HepG2 (cell line): ENCODE results near the gene CDK3. TPM values are rescaled to one million over a fixed set of nuclear protein-coding genes. Genes with fewer than 3 reads are reported as not detected.

Source experiments
- ADNP ChIP-seq: sonication (generic); formaldehyde crosslinking; IDR thresholded peaks from 2 replicates; pipeline ENCODE4 v1.4.0; 2020; ENCODE audit warnings: missing genetic modification reagents
- DPF2 ChIP-seq: sonication (generic); formaldehyde crosslinking; IDR thresholded peaks from 2 replicates; pipeline ENCODE4 v1.4.0; 2020; ENCODE audit warnings: mild to moderate bottlenecking, low read depth, missing genetic modification reagents, borderline replicate concordance
- DRAP1 ChIP-seq: IDR thresholded peaks from 2 replicates; pipeline ENCODE4 v1.6.1; 2016; ENCODE audit warnings: missing genetic modification reagents, missing compliant biosample characterization
- GLI4 ChIP-seq: sonication (generic); formaldehyde crosslinking; IDR thresholded peaks from 2 replicates; pipeline ENCODE4 v1.5.1; 2020; ENCODE audit warnings: missing genetic modification reagents, mild to moderate bottlenecking, moderate library complexity, borderline replicate concordance
- HES4 ChIP-seq: sonication (generic); formaldehyde crosslinking; IDR thresholded peaks from 2 replicates; pipeline ENCODE4 v1.9.0; 2021; ENCODE audit warnings: mild to moderate bottlenecking, missing genetic modification reagents, borderline replicate concordance
- KDM2A ChIP-seq: sonication (generic); formaldehyde crosslinking; IDR thresholded peaks from 2 replicates; pipeline ENCODE4 v1.4.0; 2020; ENCODE audit warnings: low read depth, missing genetic modification reagents, borderline replicate concordance
- MAFK ChIP-seq, 2 experiments: IDR thresholded peaks in 1 of 2; conservative IDR thresholded peaks in 1 of 2; 2 replicates each; pipeline ENCODE4 v1.6.1; 2011; ENCODE audit warnings: improper control_type of control experiment in 2 of 2, low read length in 2 of 2
- MAZ ChIP-seq, 2 experiments: sonication (generic) in 1 of 2; formaldehyde crosslinking in 1 of 2; IDR thresholded peaks; 2 replicates each; pipeline versions ENCODE4 v1.5.0 to v1.6.1; 2012 to 2020; ENCODE audit warnings: low read depth in 2 of 2, mild to moderate bottlenecking in 2 of 2, borderline replicate concordance in 1 of 2, improper control_type of control experiment in 1 of 2, low read length in 1 of 2, missing genetic modification reagents in 1 of 2, moderate library complexity in 1 of 2
- NFKBIZ ChIP-seq: IDR thresholded peaks from 2 replicates; pipeline ENCODE4 v1.6.1; 2018; ENCODE audit warnings: missing genetic modification reagents, missing compliant biosample characterization
- SMARCE1 ChIP-seq: fragments of 450-650 bp; IDR thresholded peaks from 2 replicates; pipeline ENCODE4 v1.6.1; 2017; ENCODE audit warnings: borderline replicate concordance
- ZSCAN12 ChIP-seq: sonication (generic); formaldehyde crosslinking; IDR thresholded peaks from 2 replicates; pipeline ENCODE4 v1.9.0; 2021; ENCODE audit warnings: mild to moderate bottlenecking, missing genetic modification reagents
- polyA plus RNA-seq, 8 experiments: library from polyadenylated mRNA; depleted of rRNA in 3 of 8; stranded (reverse) in 7 of 8; unstranded in 1 of 8; fragments of >200 nt; fragmentation: Illumina TruSeq in 4 of 8; extraction: Trizol in 4 of 8; gene quantifications; 2 replicates each; pipeline versions ENCODE4 v1.2.1 to v1.2.3, GENCODE V29; 2011 to 2016; ENCODE audit warnings: low read depth in 4 of 8, missing spikeins in 1 of 8, mixed read lengths in 1 of 8; ENCODE audit not compliant: insufficient read depth in 1 of 8
- total RNA-seq, 5 experiments: library from RNA; depleted of rRNA; stranded (reverse); fragments of >200 nt; fragmentation: Illumina TruSeq; extraction: Trizol; gene quantifications; 2 replicates each; pipeline ENCODE4 v1.2.3, GENCODE V29; 2016; ENCODE audit warnings: low read depth in 1 of 5
- TF ChIP-seq, protein P1 (sequence below): sonication (generic); formaldehyde crosslinking; IDR thresholded peaks from 2 replicates; pipeline ENCODE4 v1.8.1; 2023; ENCODE audit warnings: mild to moderate bottlenecking, missing genetic modification reagents, borderline replicate concordance
- TF ChIP-seq, protein P2 (sequence below): sonication (generic); formaldehyde crosslinking; IDR thresholded peaks from 2 replicates; pipeline ENCODE4 v1.4.0; 2020; ENCODE audit warnings: mild to moderate bottlenecking, missing genetic modification reagents
- TF ChIP-seq, protein P3 (sequence below): IDR thresholded peaks from 2 replicates; pipeline ENCODE4 v1.6.1; 2016; ENCODE audit warnings: low read depth, borderline replicate concordance
- TF ChIP-seq, protein P4 (sequence below): sonication (generic); formaldehyde crosslinking; IDR thresholded peaks from 2 replicates; pipeline ENCODE4 v1.5.0; 2020; ENCODE audit warnings: mild to moderate bottlenecking, missing genetic modification reagents
- TF ChIP-seq, protein P5 (sequence below): sonication (generic); formaldehyde crosslinking; conservative IDR thresholded peaks from 2 replicates; pipeline ENCODE4 v1.4.0; 2020; ENCODE audit warnings: missing genetic modification reagents

The CDK3 gene
- total and polyA plus RNA-seq, 2 of the 13 experiments (the other 11 are each of a cell fraction or from before 2014, with no cell fraction given): 5.8 to 11.4 TPM

DNA sequence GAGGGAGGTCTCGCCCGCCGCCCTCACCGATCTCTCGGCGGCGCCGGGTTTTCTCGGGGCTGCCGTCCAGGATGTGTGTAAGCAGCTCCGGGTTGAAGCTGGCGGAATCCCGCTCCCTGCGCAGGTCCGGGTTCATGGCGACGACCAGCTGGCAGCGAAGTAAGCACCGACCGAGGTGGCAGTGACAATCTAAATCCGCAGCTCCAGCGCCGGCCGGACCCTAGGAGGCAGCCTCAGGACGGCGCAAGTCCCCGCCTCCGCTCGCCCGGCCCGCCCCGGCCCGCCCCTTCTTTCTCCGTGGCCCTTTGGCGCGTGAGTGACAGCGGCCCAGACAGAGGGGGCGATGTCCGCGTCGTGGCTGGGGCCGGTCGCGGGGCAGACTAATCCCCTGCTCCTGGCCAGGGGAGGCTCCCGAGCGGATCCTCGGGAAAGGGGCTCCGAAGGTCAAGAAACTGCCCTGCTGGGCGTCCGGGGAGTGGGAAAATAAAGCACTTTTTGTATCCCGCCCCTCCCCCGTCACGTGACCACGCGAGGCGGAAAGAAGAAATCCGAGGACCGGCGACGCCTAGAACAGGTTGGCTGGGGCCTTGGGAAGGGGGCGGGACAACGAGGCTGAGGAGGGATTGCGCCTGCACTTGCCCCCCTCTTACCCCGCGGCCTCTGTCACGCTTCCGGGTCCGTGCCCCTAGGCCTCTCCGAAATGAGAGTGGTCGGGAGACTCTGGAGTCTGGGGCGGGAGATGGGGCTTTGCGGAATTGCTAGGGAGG is 21.5 kb upstream of the CDK3 start, which contains the start of the genes ACOX1 and TEN1 (continued):
- TF ChIP-seq DRAP1 (CRISPR knock-in tag) (peak; percentile 91), HES4 (CRISPR knock-in tag) (peak; percentile 77), ADNP (no peak), ZSCAN12 (peak; percentile 96), DPF2 (CRISPR knock-in tag) (no peak), GLI4 (no peak), SMARCE1 (no peak), NFKBIZ (CRISPR knock-in tag) (peak; percentile 31; the same call in 1 of the 2 replicates), KDM2A (CRISPR knock-in tag) (peak; percentile 77; the same call in 1 of the 2 replicates), MAZ (IDR thresholded peaks at IDR 0.05; ENCODE audit: borderline replicate concordance, low read depth, low read length) (peak; percentile 95), MAZ (CRISPR knock-in tag; IDR thresholded peaks at IDR 0.05; ENCODE audit: low read depth) (peak; percentile 95), MAFK (conservative IDR thresholded peaks at IDR 0.05 in 1 of 2, IDR thresholded peaks at IDR 0.05 in 1 of 2; ENCODE audit: low read length in 2 of 2) (no peak)
- TF ChIP-seq, protein P1, sequence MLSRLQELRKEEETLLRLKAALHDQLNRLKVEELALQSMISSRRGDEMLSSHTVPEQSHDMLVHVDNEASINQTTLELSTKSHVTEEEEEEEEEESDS (CRISPR knock-in tag): peak; percentile 72
- TF ChIP-seq, protein P2, sequence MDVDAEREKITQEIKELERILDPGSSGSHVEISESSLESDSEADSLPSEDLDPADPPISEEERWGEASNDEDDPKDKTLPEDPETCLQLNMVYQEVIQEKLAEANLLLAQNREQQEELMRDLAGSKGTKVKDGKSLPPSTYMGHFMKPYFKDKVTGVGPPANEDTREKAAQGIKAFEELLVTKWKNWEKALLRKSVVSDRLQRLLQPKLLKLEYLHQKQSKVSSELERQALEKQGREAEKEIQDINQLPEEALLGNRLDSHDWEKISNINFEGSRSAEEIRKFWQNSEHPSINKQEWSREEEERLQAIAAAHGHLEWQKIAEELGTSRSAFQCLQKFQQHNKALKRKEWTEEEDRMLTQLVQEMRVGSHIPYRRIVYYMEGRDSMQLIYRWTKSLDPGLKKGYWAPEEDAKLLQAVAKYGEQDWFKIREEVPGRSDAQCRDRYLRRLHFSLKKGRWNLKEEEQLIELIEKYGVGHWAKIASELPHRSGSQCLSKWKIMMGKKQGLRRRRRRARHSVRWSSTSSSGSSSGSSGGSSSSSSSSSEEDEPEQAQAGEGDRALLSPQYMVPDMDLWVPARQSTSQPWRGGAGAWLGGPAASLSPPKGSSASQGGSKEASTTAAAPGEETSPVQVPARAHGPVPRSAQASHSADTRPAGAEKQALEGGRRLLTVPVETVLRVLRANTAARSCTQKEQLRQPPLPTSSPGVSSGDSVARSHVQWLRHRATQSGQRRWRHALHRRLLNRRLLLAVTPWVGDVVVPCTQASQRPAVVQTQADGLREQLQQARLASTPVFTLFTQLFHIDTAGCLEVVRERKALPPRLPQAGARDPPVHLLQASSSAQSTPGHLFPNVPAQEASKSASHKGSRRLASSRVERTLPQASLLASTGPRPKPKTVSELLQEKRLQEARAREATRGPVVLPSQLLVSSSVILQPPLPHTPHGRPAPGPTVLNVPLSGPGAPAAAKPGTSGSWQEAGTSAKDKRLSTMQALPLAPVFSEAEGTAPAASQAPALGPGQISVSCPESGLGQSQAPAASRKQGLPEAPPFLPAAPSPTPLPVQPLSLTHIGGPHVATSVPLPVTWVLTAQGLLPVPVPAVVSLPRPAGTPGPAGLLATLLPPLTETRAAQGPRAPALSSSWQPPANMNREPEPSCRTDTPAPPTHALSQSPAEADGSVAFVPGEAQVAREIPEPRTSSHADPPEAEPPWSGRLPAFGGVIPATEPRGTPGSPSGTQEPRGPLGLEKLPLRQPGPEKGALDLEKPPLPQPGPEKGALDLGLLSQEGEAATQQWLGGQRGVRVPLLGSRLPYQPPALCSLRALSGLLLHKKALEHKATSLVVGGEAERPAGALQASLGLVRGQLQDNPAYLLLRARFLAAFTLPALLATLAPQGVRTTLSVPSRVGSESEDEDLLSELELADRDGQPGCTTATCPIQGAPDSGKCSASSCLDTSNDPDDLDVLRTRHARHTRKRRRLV: peak; percentile 89
- TF ChIP-seq, protein P3, sequence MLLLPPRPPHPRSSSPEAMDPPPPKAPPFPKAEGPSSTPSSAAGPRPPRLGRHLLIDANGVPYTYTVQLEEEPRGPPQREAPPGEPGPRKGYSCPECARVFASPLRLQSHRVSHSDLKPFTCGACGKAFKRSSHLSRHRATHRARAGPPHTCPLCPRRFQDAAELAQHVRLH: peak; percentile 85
- TF ChIP-seq, protein P4, sequence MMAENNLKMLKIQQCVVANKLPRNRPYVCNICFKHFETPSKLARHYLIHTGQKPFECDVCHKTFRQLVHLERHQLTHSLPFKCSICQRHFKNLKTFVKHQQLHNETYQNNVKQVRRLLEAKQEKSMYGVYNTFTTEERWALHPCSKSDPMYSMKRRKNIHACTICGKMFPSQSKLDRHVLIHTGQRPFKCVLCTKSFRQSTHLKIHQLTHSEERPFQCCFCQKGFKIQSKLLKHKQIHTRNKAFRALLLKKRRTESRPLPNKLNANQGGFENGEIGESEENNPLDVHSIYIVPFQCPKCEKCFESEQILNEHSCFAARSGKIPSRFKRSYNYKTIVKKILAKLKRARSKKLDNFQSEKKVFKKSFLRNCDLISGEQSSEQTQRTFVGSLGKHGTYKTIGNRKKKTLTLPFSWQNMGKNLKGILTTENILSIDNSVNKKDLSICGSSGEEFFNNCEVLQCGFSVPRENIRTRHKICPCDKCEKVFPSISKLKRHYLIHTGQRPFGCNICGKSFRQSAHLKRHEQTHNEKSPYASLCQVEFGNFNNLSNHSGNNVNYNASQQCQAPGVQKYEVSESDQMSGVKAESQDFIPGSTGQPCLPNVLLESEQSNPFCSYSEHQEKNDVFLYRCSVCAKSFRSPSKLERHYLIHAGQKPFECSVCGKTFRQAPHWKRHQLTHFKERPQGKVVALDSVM (CRISPR knock-in tag): peak; percentile 74
- TF ChIP-seq, protein P5, sequence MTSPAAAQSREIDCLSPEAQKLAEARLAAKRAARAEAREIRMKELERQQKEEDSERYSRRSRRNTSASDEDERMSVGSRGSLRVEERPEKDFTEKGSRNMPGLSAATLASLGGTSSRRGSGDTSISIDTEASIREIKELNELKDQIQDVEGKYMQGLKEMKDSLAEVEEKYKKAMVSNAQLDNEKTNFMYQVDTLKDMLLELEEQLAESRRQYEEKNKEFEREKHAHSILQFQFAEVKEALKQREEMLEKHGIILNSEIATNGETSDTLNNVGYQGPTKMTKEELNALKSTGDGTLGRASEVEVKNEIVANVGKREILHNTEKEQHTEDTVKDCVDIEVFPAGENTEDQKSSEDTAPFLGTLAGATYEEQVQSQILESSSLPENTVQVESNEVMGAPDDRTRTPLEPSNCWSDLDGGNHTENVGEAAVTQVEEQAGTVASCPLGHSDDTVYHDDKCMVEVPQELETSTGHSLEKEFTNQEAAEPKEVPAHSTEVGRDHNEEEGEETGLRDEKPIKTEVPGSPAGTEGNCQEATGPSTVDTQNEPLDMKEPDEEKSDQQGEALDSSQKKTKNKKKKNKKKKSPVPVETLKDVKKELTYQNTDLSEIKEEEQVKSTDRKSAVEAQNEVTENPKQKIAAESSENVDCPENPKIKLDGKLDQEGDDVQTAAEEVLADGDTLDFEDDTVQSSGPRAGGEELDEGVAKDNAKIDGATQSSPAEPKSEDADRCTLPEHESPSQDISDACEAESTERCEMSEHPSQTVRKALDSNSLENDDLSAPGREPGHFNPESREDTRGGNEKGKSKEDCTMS (CRISPR knock-in tag): no peak
